Skin epidermis (tissue), 12 donors: Measurements from ENCODE around the gene VPS13D.
"Not testable (repeated sequence)": the region's sequence is repeated elsewhere in the genome, so short reads cannot be mapped to it uniquely, and the experiment has no call there.

Source experiments
- H3K27ac ChIP-seq, 21 experiments: fragments of 200-600 bp; sonication (generic) in 11 of 21; one replicate each; pipeline ENCODE4 v1.5.0; 2020; ENCODE audit warnings: mild to moderate bottlenecking in 3 of 21, inconsistent platforms in 2 of 21, moderate library complexity in 2 of 21
- H3K4me3 ChIP-seq, 7 experiments: fragments of 200-600 bp; sonication (generic) in 2 of 7; one replicate each; pipeline ENCODE4 v1.5.0; 2020; ENCODE audit warnings: inconsistent platforms in 2 of 7, mild to moderate bottlenecking in 2 of 7, moderate library complexity in 1 of 7

The VPS13D gene

DNA sequence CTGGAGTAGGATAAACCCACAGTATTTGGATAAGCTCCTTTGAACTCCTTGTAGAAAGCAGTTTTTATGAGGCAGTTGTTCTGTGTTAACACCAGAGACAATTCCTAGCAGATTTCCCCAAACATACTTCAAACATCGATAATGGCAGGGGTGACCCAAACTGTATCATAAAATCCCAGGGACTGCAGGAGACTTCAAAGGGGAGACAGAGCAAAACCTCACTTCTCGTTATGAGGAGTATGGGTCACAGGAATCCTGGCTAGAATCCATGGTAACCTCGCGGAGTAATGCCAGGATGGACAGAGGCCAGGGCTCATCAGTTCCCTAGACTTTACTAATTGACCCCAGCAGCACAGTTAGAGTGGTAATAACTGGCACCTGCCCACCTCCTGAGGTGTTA is 240.2 kb downstream of the VPS13D start:
- H3K27ac ChIP-seq, result no peak overlapping the region

DNA sequence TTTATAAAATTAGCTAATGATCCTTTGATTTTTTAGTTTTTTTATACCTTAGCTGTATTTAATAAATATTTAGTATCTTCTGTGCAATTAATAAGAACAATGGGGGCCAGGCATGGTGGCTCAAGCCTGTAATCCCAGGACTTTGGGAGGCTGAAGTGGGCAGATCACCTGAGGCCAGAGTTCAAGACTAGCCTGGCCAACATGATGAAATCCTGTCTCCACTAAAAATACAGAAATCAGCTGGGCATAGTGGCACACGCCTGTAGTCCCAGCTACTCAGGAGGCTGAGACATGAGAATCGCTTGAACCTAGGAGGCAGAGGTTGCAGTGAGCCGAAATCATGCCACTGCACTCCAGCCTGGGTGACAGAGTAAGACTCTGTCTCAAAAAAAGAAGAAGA is 241.1 kb downstream of the VPS13D start:
- not testable (repeated sequence) for H3K27ac ChIP-seq, H3K4me3 ChIP-seq

More for the DNA sequence above, 240.2 kb downstream of the VPS13D start:
- no peak overlapping the region for H3K4me3 ChIP-seq

DNA sequence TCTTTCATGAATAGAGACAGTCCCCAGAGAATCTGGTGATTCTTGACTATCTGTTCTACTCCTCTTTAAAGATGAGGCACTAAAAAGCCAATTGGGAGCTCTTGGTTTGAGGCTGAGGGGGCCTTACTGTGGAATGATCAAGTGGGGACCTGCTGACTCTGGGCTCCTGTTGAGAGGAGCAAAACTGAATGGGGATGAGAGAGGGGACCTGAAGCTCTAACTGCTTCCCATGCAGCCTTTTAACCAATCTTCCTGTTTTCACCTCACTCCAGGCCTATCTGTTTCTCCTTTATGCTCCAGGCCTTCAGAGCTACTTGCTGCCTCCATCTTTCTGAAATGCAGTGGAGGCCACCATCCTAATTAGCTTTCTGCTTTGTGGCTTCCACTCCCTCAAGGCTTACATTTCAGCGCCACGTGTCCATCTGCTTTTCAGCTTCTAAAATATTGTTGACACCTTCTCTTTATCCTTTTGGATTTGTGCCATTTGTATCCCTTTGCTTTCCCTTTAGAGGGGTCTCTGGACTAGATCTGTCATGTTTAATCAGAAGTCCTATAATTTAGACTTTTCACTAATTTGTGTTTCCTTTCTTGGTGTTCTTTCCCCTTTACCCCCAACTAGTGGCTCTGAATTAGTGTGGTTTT is 242.4 kb downstream of the VPS13D start:
- Histone ChIP-seq H3K27ac (peak overlapping the region in 7 of 21 experiments; percentile 18 to 82 (median 51)), H3K4me3 (no peak overlapping the region)

DNA sequence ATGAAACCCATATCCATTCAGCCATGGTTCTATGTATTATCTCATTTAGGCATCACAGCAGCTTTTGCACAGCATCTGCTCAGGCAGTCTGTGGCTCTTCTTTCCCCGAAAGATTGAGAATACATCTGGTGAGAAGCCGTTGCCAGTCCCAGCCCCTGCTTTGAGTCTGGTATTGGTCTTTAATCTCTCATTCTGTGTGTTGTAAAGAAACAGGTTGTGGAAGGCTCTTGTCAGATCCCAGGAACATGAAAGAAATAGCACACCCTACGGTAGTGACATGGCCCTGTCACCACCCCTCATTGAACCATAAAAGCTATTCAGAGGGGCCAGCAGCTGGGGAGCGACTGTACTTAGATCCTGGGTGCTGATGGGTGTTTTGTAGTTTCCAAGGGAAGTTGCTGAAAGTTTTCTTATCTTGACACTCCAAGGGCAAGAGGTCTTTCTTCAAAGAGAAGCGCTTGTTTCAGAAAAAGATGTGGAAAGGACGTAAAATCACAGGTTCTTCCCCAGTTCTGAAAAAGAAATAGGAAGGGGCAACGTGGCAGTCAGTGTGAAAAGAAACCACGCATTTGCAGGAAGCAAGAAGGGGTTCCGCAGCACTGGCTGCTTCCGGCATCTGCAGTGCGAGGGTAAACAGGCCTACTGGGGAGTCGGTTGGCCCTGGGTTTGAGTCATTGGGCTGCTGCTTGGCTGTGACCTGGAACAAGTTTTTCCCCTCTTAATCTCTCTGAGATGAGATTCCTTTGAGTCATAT is 243.1 kb downstream of the VPS13D start:
- Histone ChIP-seq H3K4me3 (no peak overlapping the region), H3K27ac (peak overlapping the region in 11 of 21 experiments; percentile 5 to 82 (median 47))

DNA sequence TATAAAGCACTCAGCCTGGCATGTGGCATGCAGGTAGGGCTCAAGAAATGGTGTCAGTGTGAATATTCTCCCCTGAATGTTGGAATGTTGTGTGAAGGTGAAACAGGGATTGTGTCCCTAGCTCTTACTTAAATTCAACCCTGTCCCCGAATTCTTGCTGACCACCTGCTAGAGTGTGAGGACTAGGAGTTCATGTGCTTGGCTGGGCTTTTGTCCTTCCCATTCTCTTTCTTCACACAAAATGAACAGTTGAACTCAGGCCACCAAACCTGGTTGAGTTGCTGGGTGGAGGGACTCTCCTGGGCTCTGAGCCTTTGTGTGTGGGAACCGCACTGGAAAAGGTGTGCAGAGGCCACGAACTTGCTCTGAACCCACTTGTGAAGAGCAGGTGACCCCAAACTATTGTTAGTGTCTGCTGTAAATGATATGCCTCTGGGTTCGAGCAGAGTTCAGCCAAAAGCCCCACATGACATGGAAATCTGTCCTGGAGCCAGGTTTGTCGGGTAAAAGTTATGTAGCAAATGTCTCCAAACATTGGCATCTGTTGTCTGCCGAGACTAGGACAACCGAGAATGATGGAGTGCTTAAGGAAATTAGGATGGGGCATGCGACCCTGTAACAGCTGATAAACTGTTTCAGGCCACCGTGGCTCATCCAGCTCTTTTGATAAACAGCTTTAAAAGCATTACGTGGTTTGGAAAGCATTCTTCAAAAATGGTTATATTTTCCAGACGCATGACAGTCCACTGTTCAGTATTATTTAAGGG is 243.9 kb downstream of the VPS13D start:
- H3K4me3 ChIP-seq, result no peak overlapping the region

DNA sequence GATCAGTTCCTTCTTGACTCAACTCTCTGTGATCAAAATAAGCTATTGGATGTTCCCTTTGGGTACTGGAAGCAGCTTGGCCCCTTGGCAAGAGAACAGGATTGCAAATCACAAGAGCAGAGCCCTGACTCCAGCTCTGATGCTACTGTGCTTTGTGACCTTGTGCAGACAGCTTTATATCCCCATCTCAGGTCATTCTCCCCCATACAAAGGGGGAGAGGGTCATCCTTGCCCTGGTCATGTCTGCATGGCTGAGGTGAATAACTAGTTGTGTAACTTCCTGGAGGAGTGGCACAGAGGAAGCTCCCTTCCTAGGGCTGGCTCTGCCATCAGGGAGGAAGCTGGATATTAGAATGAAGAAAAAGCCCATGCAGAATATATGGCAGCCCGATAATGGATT is 245.3 kb downstream of the VPS13D start:
- Histone ChIP-seq H3K27ac (peak overlapping the region in 3 of 21 experiments; percentile 11 to 53 (median 16)), H3K4me3 (no peak overlapping the region)

More for the DNA sequence above, 243.9 kb downstream of the VPS13D start:
- peak overlapping the region in 9 of 21 experiments; percentile 5 to 82 (median 51) for H3K27ac ChIP-seq

DNA sequence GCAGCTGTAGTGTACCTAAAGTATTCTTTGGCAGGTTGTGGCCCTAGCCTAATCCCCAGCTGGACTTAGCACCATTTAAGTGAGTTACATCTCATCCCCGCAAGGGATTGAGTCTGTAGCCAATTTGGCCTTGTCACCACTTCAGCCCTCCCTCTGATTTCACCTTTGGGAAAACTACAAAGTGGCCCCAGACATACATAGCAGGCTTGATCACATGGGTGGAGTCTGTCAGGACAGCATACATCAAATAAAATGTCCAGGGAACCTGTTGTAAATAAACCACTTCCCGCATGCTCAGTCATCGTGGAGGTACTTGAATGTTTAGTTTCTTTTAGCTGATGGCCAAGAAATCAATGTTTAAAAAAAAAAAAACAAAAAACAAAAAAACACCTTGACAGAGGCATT is 245.7 kb downstream of the VPS13D start:
- peak overlapping the region in 3 of 21 experiments; percentile 11 to 53 (median 16) for H3K27ac ChIP-seq
- no peak overlapping the region for H3K4me3 ChIP-seq

DNA sequence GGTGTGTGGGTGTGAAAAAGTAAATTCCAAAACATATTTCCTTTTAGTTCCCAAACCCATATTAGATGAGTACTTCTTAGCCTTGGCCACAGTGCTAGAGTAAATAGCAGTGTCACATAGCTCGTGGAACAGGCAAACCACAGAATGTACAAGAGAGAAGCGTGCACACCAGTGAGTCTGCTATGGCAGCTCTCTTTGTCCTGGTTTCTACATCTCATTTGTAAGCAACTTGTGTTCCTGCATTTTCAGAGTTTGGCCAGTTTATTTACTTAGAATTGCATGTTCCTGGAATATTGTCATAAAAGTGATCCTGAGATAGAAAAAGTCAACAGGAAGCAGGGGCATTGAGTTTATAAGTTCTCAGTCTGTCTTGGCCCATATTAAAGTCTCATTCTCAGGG is 246.1 kb downstream of the VPS13D start:
- Histone ChIP-seq H3K4me3 (no peak overlapping the region), H3K27ac (peak overlapping the region in 2 of 21 experiments; percentile 16 to 53)

DNA sequence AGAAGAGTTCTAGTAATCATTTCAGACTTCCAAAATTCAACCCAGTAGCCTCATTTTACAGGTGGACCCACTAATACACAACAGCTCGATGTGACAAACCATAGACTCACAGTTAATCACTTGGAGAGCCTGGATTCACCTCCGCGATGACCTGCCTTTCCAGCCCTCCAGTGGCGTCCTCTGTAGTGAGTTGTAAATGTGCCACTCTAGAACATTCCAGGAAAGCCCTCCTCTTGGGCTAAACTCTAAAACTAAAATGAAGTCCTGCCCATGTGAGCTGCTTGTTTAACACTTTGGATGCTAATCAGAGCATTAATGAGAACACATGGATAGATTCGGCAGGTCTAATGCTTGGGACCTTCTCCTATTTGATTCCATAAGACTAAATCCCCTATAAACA is 247.5 kb downstream of the VPS13D start:
- Histone ChIP-seq H3K4me3 (no peak overlapping the region), H3K27ac (peak overlapping the region in 4 of 21 experiments; percentile 32 to 63 (median 47))

DNA sequence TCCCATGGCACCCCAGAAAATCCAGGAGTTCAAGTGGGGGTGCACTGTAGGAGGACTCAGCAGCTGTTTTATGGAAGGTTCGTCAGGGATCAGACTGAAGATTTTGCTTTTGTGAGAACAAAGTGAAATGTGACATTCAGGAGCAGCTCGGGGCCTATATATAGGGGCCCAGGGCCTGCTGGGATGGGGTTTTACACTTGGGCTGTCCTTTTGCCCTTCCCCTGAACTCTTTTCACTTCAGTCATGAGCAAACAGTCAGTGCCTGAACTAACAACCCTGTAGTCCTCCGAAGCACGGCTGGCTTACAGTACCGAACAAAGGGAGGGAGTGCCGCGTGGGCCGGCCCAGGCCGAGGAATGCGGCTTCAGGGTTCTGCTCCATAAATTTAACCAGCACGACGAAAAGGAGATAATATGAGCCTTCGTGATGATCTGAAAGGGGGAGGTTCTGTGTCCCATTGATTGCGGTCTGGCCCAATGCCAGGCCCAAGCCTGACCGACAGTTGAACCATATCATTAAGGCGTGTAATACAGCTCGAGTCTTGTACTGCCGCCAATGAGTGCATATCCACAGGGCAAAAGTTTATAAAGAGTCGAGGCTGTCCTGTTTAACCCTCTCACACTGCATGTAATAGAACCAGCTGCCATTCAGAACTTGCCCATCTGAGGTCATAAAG is 248.2 kb downstream of the VPS13D start:
- peak overlapping the region in 16 of 21 experiments; percentile 1 to 63 (median 32) for H3K27ac ChIP-seq
- H3K4me3 ChIP-seq, result no peak overlapping the region

DNA sequence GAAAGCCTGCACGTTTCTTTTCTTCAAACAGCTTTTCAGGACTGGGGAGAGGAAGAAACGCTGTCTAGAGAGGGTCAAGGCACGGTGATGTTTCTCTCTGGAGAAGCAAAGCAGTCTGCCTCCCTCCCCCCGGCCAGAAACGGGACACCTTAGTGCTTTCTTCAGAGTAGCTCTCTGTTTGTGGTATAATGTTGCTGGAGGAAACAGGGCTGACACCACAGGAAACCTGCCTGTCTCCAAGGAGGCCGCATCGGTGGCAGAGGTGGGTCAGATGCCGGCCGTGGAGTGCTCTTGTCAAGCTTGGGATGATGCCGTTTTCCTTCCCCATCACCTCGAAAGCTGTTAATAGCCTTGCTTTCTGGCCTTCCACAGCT is 248.8 kb downstream of the VPS13D start:
- Histone ChIP-seq H3K27ac (peak overlapping the region in 13 of 21 experiments; percentile 1 to 63 (median 31)), H3K4me3 (no peak overlapping the region)

DNA sequence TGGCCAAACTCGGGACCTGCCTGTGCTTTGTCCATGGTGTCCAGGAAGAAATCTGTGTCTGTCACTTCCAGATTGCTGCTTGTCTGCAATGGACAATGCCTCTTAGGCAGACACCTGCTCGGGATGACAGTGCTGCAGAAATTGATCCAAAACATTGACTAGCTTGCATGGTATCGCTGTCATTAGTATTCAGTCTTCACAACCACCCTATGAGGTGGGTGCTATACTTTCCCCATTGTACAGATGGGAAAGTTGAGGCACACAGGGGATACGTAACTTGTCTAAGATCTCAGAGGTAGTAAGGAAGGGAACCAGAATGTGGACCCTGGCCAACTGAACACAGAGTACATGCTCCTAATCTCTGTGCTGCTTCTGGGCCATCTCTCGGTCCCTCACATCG is 249.5 kb downstream of the VPS13D start:
- Histone ChIP-seq H3K4me3 (no peak overlapping the region), H3K27ac (peak overlapping the region in 2 of 21 experiments; percentile 31 to 59)

DNA sequence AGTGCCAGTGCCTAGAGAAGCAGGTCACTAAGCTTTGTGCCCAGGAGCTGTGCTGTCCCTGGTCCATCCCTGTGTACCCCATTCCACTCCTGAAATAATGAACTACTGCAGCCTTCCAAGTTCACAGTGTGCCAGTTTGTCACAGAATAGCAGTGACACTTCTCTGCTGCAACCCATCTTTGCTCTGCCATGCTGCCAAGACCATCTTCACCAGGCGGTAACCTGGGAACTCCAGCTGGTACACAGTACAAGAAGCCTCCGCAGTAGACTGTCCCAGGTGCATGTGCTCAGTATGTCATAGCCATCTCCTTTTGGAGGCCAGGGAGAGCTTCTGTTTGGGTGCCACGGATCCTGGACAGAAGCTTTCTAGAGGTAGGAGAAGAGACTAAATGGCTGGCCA is 250.2 kb downstream of the VPS13D start:
- Histone ChIP-seq H3K27ac (peak overlapping the region in 12 of 21 experiments; percentile 7 to 76 (median 41)), H3K4me3 (no peak overlapping the region)

DNA sequence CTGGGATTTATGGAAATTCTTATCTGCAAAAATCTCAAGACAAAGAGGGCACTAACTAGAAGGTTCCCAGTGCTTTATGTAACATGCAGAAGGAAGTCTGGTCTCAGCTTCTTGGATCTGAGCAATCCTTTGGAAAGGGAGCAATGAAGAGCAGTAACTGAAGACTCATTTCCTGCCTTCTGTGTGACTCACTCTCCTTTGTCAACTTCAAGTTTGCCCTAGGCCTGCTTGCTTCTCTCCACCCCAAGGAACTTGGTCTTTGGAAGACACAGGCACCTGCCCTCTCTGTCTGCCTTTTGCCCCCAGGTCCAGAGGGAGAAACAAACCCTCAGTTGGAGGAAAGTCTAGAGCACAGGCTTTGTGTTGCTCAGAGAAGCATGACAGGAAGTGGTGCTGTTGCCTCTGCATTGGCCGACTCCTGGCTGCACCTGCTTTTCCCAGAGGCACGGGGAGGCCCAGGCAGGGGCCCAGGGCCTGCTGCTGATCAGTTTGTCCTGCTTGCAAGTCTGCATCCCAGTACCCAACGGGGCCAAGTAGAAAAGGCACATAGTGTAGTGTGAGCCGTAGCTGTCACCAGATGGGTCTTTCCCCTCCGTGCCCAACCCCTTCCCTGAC is 251.0 kb downstream of the VPS13D start:
- Histone ChIP-seq H3K27ac (peak overlapping the region in 16 of 21 experiments; percentile 9 to 76 (median 62)), H3K4me3 (no peak overlapping the region)

DNA sequence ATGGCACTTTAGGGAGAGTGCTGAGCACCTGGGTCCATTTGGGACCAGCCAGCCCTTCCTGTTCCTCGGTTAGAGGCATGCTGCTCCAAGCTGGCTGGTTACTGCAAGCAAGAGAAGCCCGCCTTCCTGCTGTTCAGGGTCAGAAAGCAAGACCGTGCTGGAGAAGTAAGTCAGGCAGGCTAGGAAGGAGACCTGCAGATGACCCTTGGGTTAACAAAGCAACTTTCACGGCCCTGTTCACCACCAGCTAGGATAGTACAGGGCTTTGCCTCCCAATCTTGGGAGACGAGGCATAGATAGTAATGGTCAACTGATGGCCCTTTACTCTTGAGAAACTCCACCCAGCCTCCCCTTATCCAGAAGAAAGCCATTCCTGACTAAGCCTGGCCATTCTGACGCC is 252.1 kb downstream of the VPS13D start:
- Histone ChIP-seq H3K4me3 (no peak overlapping the region), H3K27ac (peak overlapping the region in 5 of 21 experiments; percentile 9 to 72 (median 14))

DNA sequence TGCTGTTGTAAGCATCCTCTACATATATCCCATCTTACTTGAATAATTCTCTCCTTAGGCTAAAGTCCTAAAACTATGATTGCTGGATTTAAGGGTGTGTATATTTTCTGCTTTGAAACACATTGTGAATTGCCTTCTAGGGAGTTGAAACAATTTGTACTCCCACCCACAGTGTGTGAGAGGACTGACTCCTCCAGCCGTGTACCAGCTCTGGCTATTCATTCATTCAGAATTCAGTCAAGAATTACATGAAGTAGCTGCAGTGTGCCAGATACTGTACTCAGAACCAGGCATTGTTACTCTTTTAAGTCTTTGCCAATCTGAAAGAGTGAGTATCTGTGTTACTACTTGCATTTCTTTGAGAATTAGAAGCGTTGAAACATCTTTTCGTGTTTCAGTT is 253.2 kb downstream of the VPS13D start:
- Histone ChIP-seq H3K4me3 (no peak overlapping the region), H3K27ac (no peak overlapping the region)

DNA sequence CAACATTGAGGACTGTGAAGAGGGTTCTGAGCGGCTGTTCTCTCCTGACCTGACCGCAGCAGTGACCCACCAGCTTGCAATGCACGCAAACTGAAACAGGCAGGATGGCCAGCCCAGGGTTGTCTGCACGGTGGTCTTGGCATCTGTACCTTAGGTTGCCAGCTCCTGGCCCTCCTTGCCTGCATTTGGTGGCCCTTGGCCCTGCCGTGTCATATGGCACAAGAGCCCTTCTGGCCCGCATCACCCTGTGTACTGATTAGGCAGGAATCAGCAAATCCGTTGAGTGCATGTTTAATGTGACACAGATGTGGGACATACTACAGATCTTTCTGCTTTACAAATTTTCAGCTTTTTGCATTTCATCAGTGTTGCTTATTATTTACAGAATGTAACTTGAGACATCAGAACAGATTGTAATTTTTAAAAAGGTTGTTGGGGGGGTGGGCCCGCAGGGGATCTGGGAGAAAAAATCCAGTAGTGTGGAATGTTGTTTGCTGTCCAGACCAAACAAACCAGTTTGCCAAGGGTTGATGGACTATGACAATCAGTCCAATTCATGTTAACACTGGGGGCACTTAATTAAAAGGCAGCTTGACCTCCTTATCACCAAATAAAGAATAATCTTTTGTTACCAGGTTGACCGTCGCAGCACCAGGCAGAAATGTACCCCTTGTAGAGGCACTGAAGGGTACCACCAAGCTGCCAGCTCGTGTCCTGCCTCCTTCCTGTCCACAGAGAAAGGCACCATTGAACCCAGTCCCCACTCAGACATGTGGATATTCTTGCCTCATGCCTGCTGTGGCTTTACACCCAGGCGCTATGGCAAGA is 255.6 kb downstream of the VPS13D start:
- H3K27ac ChIP-seq, result peak overlapping the region in 4 of 21 experiments; percentile 23 to 71 (median 26)

DNA sequence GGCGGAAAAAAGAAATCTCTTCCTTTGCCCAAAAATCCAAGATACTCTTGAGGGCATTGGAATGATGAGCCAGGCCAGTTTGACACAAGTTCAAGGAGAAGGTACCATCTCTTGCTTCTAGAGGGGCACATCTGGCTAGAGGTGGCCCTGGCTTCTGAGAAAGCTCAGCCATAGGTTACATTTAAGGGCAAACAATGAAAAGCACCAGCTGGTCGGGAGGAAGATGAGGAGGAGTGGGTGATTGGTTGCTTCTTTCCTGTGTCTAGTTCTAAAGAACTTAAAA is 256.2 kb downstream of the VPS13D start:
- Histone ChIP-seq H3K27ac (peak overlapping the region in 4 of 21 experiments; percentile 23 to 71 (median 26)), H3K4me3 (no peak overlapping the region)

More for the DNA sequence above, 255.6 kb downstream of the VPS13D start:
- no peak overlapping the region for H3K4me3 ChIP-seq
